K562 (cell line): ENCODE data around the gene HAX1. TPM values are rescaled to one million over a fixed set of nuclear protein-coding genes. Genes with fewer than 3 reads are reported as not detected.

ENCODE experiments used
- ATAC-seq: fragments of 200-7000 bp; cut with Tn5 transposase; 3 replicates; pipeline ENCODE4 v1.9.1; 2020; ENCODE audit warnings: moderate library complexity
- BruUV-seq: library from RNA; stranded (reverse); fragments of 400-500 nt; replicated peaks from 2 replicates; lab custom pipeline; 2021; lab: Mats Ljungman, UMichigan
- CTCF ChIA-PET: fragments of 300-600 bp; formaldehyde crosslinking; extraction: SDS; loops from one replicate; lab custom pipeline; 2021; ENCODE audit warnings: low intra/inter-chr PET ratio; lab: Yijun Ruan, JAX
- POLR2A ChIA-PET: fragments of 300-600, 350-650 bp; sonication (Branson Sonifier 250); formaldehyde crosslinking; extraction: SDS; loops from one replicate; lab custom pipeline; 2021; ENCODE audit warnings: antibody characterized with exemption, inconsistent platforms; lab: Yijun Ruan, JAX
- DNase-seq, 4 experiments: peaks; one replicate each; pipeline versions ENCODE4 v3.0.0 to v3.0.0-alpha.2; 2011 to 2018; ENCODE audit warnings: low spot score in 3 of 4, mixed read lengths in 3 of 4; ENCODE audit errors: extremely low read depth in 1 of 4
- FAIRE-seq: peaks from 2 replicates; lab custom pipeline; 2011; peaks lifted over from hg19 to GRCh38; lab: Jason Lieb, UNC
- H2AFZ ChIP-seq: 2 replicates; pipeline ENCODE4 v1.6.0; 2011; ENCODE audit warnings: low read depth, low read length, control low read depth, inconsistent platforms
- H3K27ac ChIP-seq: fragments of 200-600 bp; 3 replicates; pipeline ENCODE4 v1.8.0; 2011; ENCODE audit warnings: low read depth, mild to moderate bottlenecking, control low read depth, inconsistent platforms, low read length, moderate library complexity, mixed read lengths; ENCODE audit errors: extremely low read depth
- H3K27me3 ChIP-seq, 2 experiments: fragments of 300-600 bp in 1 of 2; 2 replicates in 1 of 2; 3 replicates in 1 of 2; pipeline versions ENCODE4 v1.6.0 to v1.8.0; 2011; ENCODE audit warnings: inconsistent platforms in 2 of 2, low read length in 2 of 2, mild to moderate bottlenecking in 1 of 2, mixed read lengths in 1 of 2, moderate library complexity in 1 of 2; ENCODE audit not compliant: control insufficient read depth in 2 of 2, insufficient read depth in 2 of 2
- H3K36me3 ChIP-seq: fragments of 300-600 bp; 3 replicates; pipeline ENCODE4 v1.8.0; 2011; ENCODE audit warnings: mild to moderate bottlenecking, low read length, inconsistent platforms; ENCODE audit not compliant: control insufficient read depth, insufficient read depth
- H3K4me1 ChIP-seq, 2 experiments: fragments of 200-600 bp in 1 of 2; replicated peaks in 1 of 2; 2 replicates in 1 of 2; 3 replicates in 1 of 2; pipeline versions ENCODE4 v1.5.1 to v1.8.0; 2011; ENCODE audit warnings: inconsistent platforms in 2 of 2, low read length in 2 of 2, mild to moderate bottlenecking in 1 of 2, mixed read lengths in 1 of 2, moderate library complexity in 1 of 2; ENCODE audit not compliant: control insufficient read depth in 2 of 2, insufficient read depth in 2 of 2
- H3K4me2 ChIP-seq: 2 replicates; pipeline ENCODE4 v1.6.1; 2011; ENCODE audit warnings: low read length, control low read depth, inconsistent platforms, mixed read lengths; ENCODE audit not compliant: insufficient read depth
- H3K4me3 ChIP-seq: fragments of 200-600 bp; sonication (generic), shearing (Covaris generic); 2 replicates; pipeline ENCODE4 v1.5.1; 2016; ENCODE audit warnings: control low read depth, inconsistent platforms
- H3K79me2 ChIP-seq: fragments of 200-600 bp; 3 replicates; pipeline ENCODE4 v1.8.0; 2011; ENCODE audit warnings: low read length, inconsistent platforms; ENCODE audit not compliant: control insufficient read depth, insufficient read depth
- H3K9ac ChIP-seq, 2 experiments: 2 replicates each; pipeline versions ENCODE4 v1.6.0 to v1.6.1; 2011; ENCODE audit warnings: low read depth in 2 of 2, low read length in 2 of 2, control low read depth in 1 of 2, inconsistent platforms in 1 of 2, mild to moderate bottlenecking in 1 of 2, mixed read lengths in 1 of 2; ENCODE audit not compliant: insufficient read depth in 1 of 2
- H3K9me1 ChIP-seq: one replicate; pipeline ENCODE4 v1.6.0; 2011; ENCODE audit warnings: inconsistent platforms, mild to moderate bottlenecking, low read length, moderate library complexity; ENCODE audit not compliant: control insufficient read depth, insufficient read depth
- H3K9me3 ChIP-seq: replicated peaks from 2 replicates; pipeline ENCODE4 v1.5.1; 2011; ENCODE audit warnings: low read depth, low read length, inconsistent platforms; ENCODE audit not compliant: control insufficient read depth, insufficient read depth
- H4K20me1 ChIP-seq: replicated peaks from 2 replicates; pipeline ENCODE4 v1.6.1; 2011; ENCODE audit warnings: low read length, inconsistent platforms, mixed read lengths; ENCODE audit not compliant: control insufficient read depth, insufficient read depth
- BCLAF1 ChIP-seq, 2 experiments: fragments of 450-650 bp in 1 of 2; IDR thresholded peaks; 2 replicates each; pipeline ENCODE4 v1.6.1; 2011 to 2017; ENCODE audit warnings: low read depth in 2 of 2, antibody characterized with exemption in 1 of 2, borderline replicate concordance in 1 of 2, low read length in 1 of 2, mild to moderate bottlenecking in 1 of 2, mixed read lengths in 1 of 2; ENCODE audit not compliant: control insufficient read depth in 1 of 2
- BHLHE40 ChIP-seq: IDR thresholded peaks from 2 replicates; pipeline ENCODE4 v1.6.1; 2011; ENCODE audit warnings: low read length, improper control_type of control experiment
- E4F1 ChIP-seq: fragments of 250-450 bp; sonication (Bioruptor Pico); IDR thresholded peaks from 2 replicates; pipeline ENCODE4 v1.5.0; 2021; ENCODE audit warnings: mild to moderate bottlenecking, borderline replicate concordance
- PRPF4 ChIP-seq: fragments of 200-400 bp; formaldehyde crosslinking; IDR thresholded peaks from one replicate; pipeline ENCODE4 v1.6.1; 2017; ENCODE audit warnings: low read length, low read depth, mild to moderate bottlenecking; ENCODE audit not compliant: insufficient read depth, poor library complexity, severe bottlenecking
- TRIM25 ChIP-seq: fragments of 450-650 bp; IDR thresholded peaks from 2 replicates; pipeline ENCODE4 v1.7.0; 2016; ENCODE audit warnings: borderline replicate concordance
- ZNF316 ChIP-seq: fragments of 450-650 bp; IDR thresholded peaks from 2 replicates; pipeline ENCODE4 v1.6.1; 2016
- ZNF592 ChIP-seq: fragments of 450-650 bp; IDR thresholded peaks from 2 replicates; pipeline ENCODE4 v1.6.1; 2017; ENCODE audit warnings: antibody characterized with exemption, mild to moderate bottlenecking
- WGBS: fragments of 100-300 bp; shearing (Covaris generic); methylation state at CpG from one replicate; pipeline ENCODE4 v1.1.6; 2016; ENCODE audit warnings: low coverage, mixed read lengths; ENCODE audit not compliant: insufficient coverage; ENCODE audit errors: missing lambda C conversion rate; 5-methylcytosine and 5-hydroxymethylcytosine counted together
- in situ Hi-C: fragments of 300-500 bp; cut with MboI; formaldehyde crosslinking; loops from 4 replicates; pipeline ENCODE4 v1.15.0; 2018; ENCODE audit warnings: inconsistent platforms, mixed read lengths
- intact Hi-C: fragments of 100-400 bp; cut with micrococcal nuclease; formaldehyde crosslinking; loops from 2 replicates; pipeline ENCODE4 v1.14.2; 2022
- polyA plus RNA-seq, 8 experiments: library from polyadenylated mRNA; depleted of rRNA in 4 of 8; stranded (reverse) in 5 of 8; unstranded in 3 of 8; fragments of >200 nt; fragmentation: Nextera tagmentation in 2 of 8; fragmentation: Illumina TruSeq in 1 of 8; extraction: Ambion mirVana in 2 of 8; extraction: Trizol in 1 of 8; gene quantifications; 2 replicates each; pipeline versions ENCODE4 v1.2.1 to v1.2.3, GENCODE V29; 2011 to 2014; ENCODE audit warnings: inconsistent platforms in 1 of 8, missing spikeins in 1 of 8
- total RNA-seq, 7 experiments: library from RNA; depleted of rRNA in 6 of 7; stranded (reverse); fragments of >200 nt in 6 of 7; fragmentation: Illumina TruSeq in 2 of 7; extraction: Trizol in 2 of 7; gene quantifications; 2 replicates each; pipeline versions ENCODE4 v1.2.1 to v1.2.3, GENCODE V29; 2011 to 2021; ENCODE audit warnings: low replicate concordance in 1 of 7

The HAX1 gene
- total and polyA plus RNA-seq, 9 of the 15 experiments (the other 6 are each of a cell fraction or from before 2014, with no cell fraction given): 143 to 492 (median 234) TPM

- 96% methylated on average over 3 of the region's 3 CpGs for WGBS
- Histone ChIP-seq H3K4me2 (no peak overlapping the region), H3K36me3 (peaks cover 95% of the 10 kb centered on the region), H4K20me1 (peaks cover 6% of the 10 kb centered on the region; the same call in 1 of the 2 replicates), H3K9me1 (no peaks in the 10 kb centered on the region), H3K27me3 (no peaks in the 10 kb centered on the region), H3K27ac (no peak overlapping the region), H3K4me1 (no peaks in the 10 kb centered on the region), H2AFZ (no peak overlapping the region), H3K9me3 (no peaks in the 10 kb centered on the region), H3K79me2 (peaks cover 49% of the 10 kb centered on the region), H3K4me3 (no peak overlapping the region), H3K9ac (no peak overlapping the region)
- FAIRE-seq (no peak), DNase-seq (no peak), ATAC-seq (no peak)
- in situ Hi-C loops (no loop called here), intact Hi-C loops (no loop called here)
- CTCF ChIA-PET: no interaction called here
- no TSS peak for BruUV-seq
- POLR2A ChIA-PET: interaction anchor here (0.6 kb wide), 1 partner anchor 83 kb away, joined by 3 read pairs; no protein-coding TSS in a partner anchor
- no peak for TF ChIP-seq BCLAF1 (IDR thresholded peaks at IDR 0.05; ENCODE audit: borderline replicate concordance in 1 of 2, control insufficient read depth in 1 of 2, low read depth in 2 of 2, low read length in 1 of 2)
- TF ChIP-seq ZNF592: no peak
- no peak for TF ChIP-seq TRIM25
- peak; percentile 94 for TF ChIP-seq ZNF316
- TF ChIP-seq E4F1 (CRISPR knock-in tag): no peak
- no peak for TF ChIP-seq BHLHE40
- no peak for TF ChIP-seq PRPF4
Observed at GRCh38 chr1:154240294-154240833, 32.1 kb upstream of the HAX1 start.
